Hindlimb muscle (tissue), 1 donor: Measurements from ENCODE around the gene CEMIP. TPM values are rescaled to one million over a fixed set of nuclear protein-coding genes. Genes with fewer than 3 reads are reported as not detected.

Source experiments
- DNase-seq: peaks from one replicate; pipeline ENCODE4 v3.0.0-alpha.2; 2013
- polyA plus RNA-seq: library from polyadenylated mRNA; unstranded; fragments of 120-200 nt; gene quantifications from one replicate; pipeline ENCODE4 v1.2.1, GENCODE V29; 2013; ENCODE audit not compliant: insufficient read length

CEMIP gene
- 2.1 TPM for polyA plus RNA-seq

GRCh38 chr15:80778964-80779657 is at the start of gene CEMIP:
Gene CEMIP (plus strand): TSS chr15:80779370. CDS start chr15:80873880, 94,510 bp downstream.
- DNase-seq = peak; percentile 76

GRCh38 chr15:80730387-80730786 is 48.8 kb upstream of the CEMIP start:
- no peak for DNase-seq

GRCh38 chr15:80730926-80731325 is 48.2 kb upstream of the CEMIP start:
- DNase-seq = no peak

GRCh38 chr15:80732167-80732566 is 47.0 kb upstream of the CEMIP start:
- no peak for DNase-seq

- no peak for DNase-seq
These were observed 46.4 kb upstream of the CEMIP start for GRCh38 chr15:80732818-80733217.

GRCh38 chr15:80733460-80733859 is 45.7 kb upstream of the CEMIP start:
- no peak for DNase-seq

- no peak for DNase-seq
These were observed 43.8 kb upstream of the CEMIP start for GRCh38 chr15:80735344-80735743.

- DNase-seq = no peak
These were observed 42.6 kb upstream of the CEMIP start for GRCh38 chr15:80736560-80736959.

GRCh38 chr15:80739919-80740318 is 39.3 kb upstream of the CEMIP start:
- DNase-seq = no peak

- DNase-seq = no peak
These were observed 37.1 kb upstream of the CEMIP start for GRCh38 chr15:80742081-80742480.

- no peak for DNase-seq
These were observed 35.9 kb upstream of the CEMIP start for GRCh38 chr15:80743189-80743833.

GRCh38 chr15:80744415-80744814 is 34.8 kb upstream of the CEMIP start:
- no peak for DNase-seq

GRCh38 chr15:80744826-80745225 is 34.3 kb upstream of the CEMIP start:
- no peak for DNase-seq

- no peak for DNase-seq
These were observed 33.3 kb upstream of the CEMIP start for GRCh38 chr15:80745888-80746287.

GRCh38 chr15:80747317-80748053 is 31.7 kb upstream of the CEMIP start:
- DNase-seq = no peak

GRCh38 chr15:80749589-80749988 is 29.6 kb upstream of the CEMIP start:
- DNase-seq = no peak

- DNase-seq = no peak
These were observed 28.6 kb upstream of the CEMIP start for GRCh38 chr15:80750575-80750974.

GRCh38 chr15:80752204-80752603 is 27.0 kb upstream of the CEMIP start:
- no peak for DNase-seq

- no peak for DNase-seq
These were observed 26.0 kb upstream of the CEMIP start for GRCh38 chr15:80753161-80753560.

GRCh38 chr15:80754014-80754413 is 25.2 kb upstream of the CEMIP start:
- no peak for DNase-seq

- no peak for DNase-seq
These were observed 23.3 kb upstream of the CEMIP start for GRCh38 chr15:80755885-80756284.

GRCh38 chr15:80758130-80758745 is 20.9 kb upstream of the CEMIP start:
- DNase-seq = no peak

GRCh38 chr15:80760960-80761359 is 18.2 kb upstream of the CEMIP start:
- DNase-seq = no peak
